ENCODE results near the gene TMEM229B.

Gene TMEM229B

DNA sequence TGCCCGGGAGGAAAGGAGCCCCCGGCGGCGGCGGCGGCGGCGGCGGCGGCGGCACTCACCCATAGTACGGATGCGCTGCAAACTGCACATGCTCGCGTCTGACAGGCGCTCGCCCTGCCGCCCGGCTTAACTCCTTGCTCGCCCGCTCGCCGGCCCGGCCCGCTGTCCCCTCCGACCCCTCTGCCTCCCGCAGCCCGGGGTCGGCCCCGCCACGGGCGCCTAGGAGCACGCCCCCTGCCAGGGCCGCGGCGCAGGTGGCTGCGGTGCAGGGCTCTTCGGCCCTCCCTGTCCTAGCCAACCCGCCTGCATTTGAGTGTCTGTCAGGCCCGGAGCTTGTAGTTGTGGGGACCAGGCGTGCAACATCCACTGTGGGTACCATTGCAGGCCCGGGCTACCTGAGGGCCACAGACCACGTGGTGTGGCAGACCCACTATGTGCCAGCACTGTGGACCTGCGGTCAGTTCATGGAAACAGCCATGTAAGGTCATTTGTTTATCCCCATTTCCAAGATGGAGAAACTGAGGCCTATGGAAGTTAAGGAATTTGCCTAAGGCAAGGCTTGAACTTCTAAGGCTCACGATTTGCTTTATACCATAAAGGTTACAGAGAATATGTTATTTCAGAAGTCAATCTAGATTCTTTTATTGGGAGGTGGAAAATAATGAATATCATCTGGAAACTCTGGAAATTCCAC lies 27.0 kb upstream of the TMEM229B start:
- DNase-seq (ENCODE audit: low read depth in 3 of 3), result peak in 1 of 3 experiments; percentile 45

DNA sequence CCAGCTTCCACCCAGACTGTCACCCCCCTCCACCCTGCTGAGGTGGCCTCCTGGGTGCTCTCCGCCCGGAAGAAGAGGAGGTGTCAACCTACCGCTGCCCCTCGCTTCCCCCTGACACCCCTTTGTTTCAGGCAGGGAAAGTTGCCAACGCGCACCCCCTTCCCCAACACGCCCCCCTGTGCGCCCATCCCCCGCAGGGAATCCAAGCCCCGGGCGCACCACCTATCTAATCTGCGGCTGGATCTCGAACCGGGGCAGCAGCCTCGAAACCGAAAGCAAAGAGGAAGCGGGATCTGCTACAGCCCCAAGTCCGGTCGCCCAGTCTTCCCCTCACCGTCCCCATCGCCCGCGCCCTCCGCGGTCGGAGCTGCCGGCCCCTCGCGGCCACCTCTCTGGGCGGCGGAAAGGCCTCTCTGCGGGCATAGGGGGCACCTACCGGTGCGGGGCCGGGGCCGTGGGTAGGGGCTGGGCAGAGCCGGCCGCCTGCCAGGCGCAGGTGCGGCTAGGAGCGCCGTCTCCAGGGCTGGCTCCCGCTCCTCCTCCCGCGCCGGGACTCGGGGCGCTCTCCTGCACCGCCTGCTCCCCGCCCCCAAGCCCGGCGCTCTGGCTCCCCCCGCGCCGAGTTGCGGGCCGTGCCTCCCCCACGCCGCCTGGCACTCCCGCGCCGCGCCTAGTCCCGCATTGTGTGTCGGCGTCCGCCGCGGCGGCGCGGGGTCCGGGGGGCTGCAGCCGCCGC lies 26.3 kb upstream of the TMEM229B start:
- peak in 1 of 3 experiments; percentile 9 for DNase-seq (ENCODE audit: low read depth in 3 of 3)

DNA sequence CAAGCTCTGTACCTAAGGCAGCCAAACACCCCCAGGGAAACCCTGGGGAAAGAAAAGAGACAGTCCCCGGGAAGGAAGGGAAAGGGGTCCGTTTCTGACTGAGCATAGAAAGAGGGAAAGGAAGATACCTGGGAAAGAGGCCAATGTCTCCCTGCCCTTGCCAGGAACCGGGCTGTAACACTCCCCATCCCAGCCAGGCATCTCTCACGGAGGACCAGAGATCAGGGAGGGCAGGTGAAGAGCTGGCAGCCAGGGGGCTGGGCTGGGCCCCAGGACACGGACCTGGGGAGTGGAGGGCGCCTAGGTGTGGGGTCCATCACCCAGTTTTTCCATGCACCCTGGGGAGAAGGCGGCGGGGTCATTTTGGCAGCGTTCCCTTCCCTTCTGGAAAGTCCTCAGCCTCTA lies 25.7 kb upstream of the TMEM229B start:
- no peak for DNase-seq (ENCODE audit: low read depth in 3 of 3)

DNA sequence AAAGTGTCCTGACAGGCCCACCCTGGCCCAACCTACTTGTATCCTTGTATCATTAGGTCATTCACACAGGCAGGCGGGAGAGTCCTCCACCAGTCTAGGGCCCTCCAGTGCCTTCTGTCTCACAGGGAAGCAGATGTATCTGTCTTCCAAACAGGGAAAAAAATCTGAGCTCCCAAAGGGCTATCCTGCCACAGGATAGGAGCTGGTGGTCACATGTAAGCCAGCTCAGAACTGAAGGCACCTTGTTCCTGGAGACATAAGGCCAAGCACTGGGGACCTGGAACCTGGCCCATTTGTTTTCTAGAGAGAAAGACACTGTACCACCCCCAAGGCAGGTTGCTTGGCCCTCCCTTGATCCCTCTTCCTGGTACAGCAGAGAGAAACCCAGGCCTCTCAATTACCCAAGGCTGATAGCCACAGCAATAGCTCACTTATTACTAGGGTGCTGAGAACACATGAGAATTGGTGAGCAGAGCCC lies 25.1 kb upstream of the TMEM229B start:
- DNase-seq (ENCODE audit: low read depth in 3 of 3), result no peak

DNA sequence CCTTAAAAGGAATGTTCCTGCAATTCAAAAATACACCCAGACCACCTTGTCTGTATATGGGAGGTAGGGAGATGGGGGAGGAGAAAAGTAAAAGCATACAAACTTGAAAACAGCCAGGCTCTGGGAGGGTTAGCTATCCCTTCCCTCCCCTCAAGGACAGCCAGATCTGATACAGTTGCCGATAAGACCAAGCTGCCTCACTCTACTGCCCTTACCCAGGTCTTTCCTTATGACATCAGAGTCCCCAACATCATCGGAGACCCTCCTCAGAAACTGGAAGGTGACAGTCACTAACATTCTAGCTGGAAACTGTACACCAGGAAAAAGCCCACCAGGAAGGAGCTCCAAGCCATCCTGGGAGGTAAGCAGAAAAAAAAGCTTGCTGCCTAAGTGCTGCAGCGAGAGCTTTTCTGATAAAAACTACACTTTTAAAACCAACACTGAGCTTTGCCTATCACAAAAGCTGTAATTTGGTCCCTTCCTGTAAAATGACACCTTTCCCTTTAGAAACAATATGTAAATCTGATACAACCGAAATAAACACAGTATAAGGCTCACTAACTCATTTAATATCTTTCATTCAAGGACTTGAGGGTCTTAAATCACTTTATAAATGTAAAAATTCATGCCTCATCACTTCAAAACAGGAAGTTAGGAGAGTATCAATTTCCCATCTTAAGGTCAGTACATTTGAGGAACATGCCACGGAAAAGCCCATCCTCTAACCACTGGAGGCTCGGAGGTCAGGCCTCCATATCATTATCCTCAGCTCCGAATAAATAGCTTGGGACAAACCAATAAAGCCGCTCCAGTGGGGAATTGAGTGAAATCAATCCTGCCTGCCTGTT lies 24.2 kb upstream of the TMEM229B start:
- no peak for DNase-seq (ENCODE audit: low read depth in 3 of 3)

DNA sequence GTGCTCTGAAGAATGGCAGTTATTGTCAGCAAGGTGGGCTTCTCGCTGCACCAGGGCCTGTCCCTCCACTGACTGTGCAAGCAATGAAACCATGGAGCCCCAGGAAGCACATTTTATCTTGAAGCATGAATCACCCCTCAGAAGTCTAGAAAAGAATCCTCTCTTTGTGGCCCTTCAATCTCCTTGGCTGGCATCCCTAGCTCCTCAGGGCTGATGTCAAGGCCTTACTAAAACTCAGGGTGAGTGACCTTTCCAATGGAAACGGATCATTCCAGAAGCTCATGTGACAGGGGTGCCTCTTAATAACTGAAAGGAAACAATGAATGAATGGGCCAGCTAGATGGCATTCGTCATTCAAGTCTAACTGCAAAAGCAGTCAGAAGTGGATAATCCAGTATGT lies 22.3 kb upstream of the TMEM229B start:
- DNase-seq (ENCODE audit: low read depth in 3 of 3), result no peak

DNA sequence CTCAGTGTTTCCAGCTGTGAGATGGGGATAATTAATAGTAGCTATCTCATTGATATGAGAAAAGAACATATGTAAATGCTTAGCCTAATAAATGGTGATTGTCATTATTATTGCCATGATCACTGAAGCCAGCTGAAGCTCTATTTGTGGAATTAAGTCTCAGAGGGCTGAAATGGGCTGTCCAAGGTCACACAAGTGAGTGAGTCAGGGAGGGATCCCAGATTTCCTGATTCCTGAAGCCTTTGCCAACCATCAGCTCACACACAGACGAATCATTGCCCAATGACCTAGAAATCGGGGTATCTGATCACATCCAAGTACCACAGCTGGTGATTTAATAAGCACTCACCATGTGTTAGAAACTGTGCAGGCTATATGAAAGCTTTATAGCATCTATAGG lies 21.6 kb upstream of the TMEM229B start:
- DNase-seq (ENCODE audit: low read depth in 3 of 3), result no peak

DNA sequence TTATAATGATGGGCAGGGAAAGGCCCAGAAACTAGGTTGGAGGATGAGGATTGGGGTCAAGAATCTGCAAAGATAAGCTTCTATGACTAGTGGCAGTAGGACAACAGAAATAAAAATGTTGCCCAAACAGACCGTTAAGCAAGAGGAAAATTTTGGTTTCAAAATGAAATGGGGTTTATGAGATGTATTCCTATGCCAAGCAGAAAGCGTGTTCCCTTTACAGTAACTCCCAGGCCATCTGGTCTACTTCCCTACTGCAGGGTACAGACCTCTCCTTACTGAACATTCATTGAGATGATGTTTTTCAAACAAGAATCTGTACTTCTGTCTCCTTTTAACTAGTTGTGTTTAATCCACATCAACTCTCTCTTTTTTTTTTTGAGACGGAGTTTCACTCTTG lies 20.4 kb upstream of the TMEM229B start:
- DNase-seq (ENCODE audit: low read depth in 3 of 3), result no peak

DNA sequence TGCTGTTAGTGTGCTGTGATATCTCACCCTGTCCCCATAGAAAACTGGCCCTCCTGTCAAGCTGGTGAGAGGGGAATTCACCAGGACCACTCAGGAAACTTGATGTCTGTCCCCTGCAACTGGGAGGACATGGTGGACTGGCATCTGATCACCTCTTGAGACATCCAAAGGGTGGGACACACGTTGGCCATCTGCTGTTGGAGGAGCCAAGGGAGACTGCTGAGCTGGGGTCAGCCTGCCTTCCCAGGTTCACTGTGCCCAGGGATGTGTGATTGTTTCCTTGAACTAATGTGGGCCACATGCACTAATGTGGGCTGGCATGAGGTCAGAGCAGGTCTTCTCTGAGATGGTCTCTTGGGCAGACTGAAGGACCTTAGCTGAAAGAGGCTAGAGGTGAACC lies 16.7 kb upstream of the TMEM229B start:
- DNase-seq (ENCODE audit: low read depth in 3 of 3), result no peak

DNA sequence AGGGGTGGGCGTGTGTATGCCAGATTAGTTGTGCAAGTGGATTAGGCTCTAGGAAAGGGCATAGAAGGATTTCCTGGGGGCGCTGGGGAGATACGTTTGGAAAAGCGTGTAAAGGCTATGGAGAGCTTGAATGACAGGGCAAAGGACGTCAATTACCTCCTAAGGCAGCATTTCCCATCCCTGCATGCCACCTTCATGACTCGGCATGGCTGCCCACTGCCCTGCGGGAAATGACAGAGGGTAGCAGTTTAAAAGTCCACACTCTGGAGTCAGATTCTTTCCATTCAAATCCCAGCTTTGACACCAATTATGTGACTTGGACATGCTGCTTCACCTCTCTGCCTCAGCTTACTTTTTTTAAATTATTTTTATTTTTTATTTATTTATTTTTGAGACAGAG lies 14.8 kb upstream of the TMEM229B start:
- DNase-seq (ENCODE audit: low read depth in 3 of 3), result no peak

DNA sequence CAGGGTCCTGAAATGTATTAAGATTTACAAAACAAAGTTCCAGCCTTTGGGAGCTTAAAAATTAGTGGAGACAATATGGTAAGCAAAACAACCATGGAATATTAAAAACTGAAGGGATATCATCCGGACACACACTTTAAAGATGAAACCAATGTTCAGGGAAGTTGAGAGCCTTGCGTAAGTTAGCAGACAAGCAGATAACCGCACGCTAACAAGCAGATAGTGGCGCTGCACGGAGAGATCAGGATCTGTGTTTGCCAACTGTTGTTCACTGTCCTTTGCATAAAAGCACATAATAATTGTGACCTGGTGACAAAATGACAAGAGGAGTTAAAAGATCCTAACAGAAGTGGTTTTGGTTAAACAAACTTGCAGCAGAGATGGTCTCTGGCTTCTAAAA lies 14.3 kb upstream of the TMEM229B start:
- DNase-seq (ENCODE audit: low read depth in 3 of 3), result no peak

DNA sequence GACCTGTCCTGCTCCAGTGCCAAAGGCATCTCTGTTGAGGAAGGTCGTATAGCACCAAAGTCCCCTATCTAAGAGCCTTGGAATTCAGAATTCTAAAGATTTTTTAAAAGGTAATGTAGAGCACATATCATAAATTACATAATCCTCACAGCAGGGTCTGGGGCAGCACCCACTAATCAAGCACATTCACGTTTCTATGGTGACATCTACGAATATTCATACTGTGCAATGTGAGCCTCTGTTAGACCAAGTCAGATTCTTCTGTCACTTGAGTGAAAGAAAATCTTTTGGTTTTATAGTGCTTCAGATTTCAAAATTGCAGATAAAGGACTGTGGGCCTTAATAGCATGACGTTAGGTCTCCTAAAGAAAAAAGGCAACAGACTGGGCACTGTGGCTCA lies 13.1 kb upstream of the TMEM229B start:
- no peak for DNase-seq (ENCODE audit: low read depth in 3 of 3)

DNA sequence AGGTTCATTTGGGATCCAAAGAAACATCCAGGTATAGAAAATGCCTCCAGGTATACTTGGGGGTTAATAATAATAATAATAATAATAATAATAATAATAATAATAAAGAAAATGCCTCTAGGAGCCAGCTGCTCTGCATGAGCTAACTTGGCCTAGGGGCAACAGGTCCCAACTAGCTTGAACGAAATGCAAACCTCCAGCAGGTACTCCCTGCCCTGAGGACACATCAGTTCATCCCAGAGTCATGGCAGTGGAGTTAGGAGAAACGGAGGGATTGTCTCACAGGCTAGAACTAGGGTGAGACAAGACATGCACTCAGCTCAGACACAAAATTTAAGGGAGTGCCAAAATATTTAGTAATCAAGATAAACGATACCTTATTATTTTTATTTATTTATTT lies 12.5 kb upstream of the TMEM229B start:
- no peak for DNase-seq (ENCODE audit: low read depth in 3 of 3)

DNA sequence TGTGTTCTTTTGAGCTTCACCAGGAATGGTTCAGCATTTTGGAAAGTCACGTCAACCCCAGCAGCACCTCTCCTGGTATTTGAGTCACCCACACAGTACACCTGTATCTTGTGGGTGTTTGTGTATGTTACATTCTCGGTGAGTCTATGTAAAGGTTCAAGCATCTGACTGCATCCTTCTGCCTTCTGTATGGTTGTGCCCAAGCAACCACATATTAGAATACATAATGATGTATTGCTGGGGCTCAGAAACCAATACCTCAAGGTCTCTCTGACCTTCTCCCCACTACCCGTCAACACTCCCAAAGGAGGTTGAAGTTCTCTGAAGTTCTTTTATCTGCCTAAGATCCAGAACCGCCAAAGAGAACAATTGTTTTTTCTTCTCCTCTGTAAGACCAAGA lies 9.2 kb upstream of the TMEM229B start:
- DNase-seq (ENCODE audit: low read depth in 3 of 3), result no peak

DNA sequence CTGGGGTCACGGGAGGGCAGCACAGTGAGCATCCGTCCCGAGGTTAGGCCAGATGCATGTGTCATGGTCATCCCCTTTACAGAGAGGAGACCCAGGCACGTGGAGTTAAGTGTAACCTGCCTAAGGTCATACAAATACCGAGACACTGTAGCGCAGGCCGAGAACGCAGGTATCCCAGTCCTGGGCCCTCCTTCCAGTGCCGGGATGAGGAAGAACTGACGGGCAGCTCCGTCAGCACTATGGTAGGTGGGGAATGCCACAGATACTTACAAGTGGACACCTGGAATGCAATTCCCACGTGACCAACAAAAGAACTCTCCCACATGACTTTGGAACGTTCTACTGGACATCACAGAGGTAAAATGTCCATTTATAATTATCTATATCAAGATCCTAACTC lies 8.7 kb upstream of the TMEM229B start:
- no peak for DNase-seq (ENCODE audit: low read depth in 3 of 3)

DNA sequence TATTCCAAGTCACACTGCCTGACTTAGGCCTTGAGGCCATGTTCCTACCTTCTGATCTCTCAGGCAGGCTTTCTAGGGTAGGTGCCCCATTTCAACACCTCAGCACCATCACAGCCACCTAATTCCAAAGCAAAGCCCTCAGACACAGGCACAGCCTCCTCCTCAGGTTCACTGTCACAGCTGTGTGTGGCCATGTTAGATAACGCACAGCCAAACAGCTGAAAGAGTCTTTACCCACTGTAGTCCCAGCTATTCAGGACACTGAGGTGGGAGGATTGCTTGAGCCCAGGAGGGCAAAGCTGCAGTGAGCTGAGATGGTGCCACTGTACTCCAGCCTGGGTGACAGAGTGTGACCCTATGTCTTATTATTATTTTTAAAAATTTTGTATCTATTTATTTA lies 7.3 kb upstream of the TMEM229B start:
- no peak for DNase-seq (ENCODE audit: low read depth in 3 of 3)

DNA sequence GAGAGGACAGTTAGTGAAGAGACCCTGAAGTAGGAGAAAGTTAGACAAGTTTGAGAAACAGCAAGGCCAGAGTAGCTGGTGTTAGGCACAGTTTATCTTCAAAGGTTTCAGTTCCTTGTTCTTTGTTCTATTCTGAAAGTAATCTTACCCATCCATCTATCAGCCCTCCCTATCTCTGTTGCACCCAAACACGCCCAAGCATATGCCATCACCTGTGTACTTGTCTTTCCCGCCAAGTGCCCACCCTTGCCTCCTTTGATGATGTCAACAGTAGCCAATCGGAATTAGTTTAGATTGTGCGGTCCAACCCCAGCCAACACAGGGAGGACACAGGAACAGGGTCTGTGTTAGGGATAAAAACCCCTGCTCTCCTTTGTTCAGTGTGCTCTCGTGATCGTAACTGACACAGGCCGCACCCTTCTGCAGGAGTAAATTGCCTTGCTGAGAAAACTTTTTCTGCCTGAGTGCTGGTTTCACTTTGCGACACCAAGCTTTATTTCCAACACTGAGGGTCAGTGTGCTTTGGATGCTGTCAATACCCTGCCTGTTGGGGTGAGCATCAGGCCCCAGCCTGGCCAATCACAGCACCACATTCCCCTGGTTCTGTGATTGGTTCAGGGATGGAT lies 4.7 kb upstream of the TMEM229B start:
- DNase-seq (ENCODE audit: low read depth in 3 of 3), result no peak

DNA sequence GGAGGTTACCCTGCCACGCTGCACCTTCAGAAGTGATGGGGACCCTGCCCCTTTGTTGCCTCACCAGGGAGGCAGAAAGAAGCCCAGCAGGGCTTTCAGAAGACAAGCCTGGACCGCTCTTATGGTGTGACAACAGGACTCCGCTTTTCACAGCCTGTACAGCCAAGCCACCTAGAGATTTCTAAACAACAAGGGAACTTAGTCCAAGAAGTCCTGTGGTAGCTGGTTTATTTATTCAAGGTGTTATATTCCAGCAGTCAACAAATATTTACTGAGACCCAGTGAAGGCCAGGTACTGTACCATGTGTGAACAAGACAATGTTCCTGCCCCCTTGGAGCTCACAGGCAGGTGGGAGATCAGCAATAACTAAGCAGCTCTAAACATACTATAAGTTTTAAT lies 4.0 kb upstream of the TMEM229B start:
- DNase-seq (ENCODE audit: low read depth in 3 of 3), result no peak

DNA sequence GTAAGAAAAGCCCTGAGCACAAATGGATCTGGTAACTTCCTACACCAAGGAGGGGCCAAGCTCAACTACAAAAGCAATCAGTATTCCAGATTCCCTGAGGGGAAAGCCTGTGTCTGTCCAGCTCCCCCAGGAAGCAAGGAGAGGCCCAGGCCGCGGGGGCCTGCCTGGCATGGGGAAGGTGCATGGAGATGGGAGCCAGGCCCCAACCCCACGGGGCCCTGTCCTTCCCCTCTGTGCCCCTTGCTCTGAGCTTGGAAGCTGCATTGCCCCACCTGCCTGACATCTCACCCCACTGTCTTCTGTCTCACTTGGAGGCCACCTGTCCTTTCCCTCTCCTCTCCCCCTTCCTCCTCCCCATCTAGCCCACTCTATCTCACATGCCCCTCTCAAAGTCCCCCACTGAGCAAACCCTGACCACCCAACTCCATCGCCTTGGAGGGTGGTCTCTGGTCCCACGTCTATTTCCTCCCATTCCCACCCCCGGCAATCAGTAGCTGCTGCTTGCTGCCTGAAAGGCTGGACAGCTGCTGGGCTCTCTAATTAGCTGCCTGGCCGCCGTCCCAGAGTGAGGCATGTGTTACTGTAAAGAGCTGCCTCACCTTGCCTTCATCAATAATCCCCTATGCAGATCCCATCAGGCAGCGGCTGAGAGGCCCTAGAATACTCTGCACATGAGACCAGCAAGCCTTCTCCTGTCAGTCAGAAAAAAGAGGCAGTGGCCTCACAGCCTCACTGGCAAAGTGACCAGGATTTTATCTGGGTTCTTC lies 3.4 kb upstream of the TMEM229B start:
- no peak for DNase-seq (ENCODE audit: low read depth in 3 of 3)

DNA sequence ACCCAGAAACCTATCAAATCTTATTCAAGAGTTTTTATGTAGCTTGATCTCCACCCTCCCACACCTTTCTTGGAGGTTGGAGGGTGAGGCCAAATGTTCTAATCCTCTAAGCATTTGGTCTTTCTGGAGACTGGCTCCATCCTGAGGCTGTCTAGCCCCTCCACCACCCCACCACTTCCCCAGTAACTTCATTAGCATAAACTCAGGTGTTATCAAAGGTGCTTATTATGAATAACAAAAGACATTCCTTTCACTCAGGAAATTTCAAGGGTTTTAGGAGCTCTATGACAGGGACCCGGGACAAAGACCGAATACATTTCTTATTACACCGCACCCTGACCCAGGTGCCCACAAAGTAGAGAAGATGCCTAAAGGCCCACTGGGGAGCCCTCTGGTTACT lies 2.8 kb upstream of the TMEM229B start:
- no peak for DNase-seq (ENCODE audit: low read depth in 3 of 3)

DNA sequence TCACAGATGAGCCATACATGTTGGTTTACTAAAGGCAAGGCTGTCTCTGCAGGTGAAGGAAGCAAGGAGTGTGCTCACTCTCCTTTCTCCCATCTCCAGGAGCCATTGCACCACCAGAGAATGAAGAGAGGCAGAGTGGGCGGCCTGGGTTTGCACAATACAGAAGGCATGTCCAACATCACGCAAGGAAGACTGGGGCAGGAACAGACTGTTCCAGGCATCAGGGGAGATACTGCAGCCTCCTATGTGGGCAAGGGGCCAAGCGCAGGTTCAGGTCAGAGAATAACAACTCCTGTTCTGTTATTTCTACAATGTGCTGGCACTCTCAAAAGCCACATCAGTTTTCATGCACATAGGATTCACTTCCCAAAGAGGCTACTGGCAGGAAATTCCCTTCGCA lies 1.7 kb upstream of the TMEM229B start:
- DNase-seq (ENCODE audit: low read depth in 3 of 3), result no peak

Data from stimulated activated CD4-positive, alpha-beta T cell treated with anti-CD3 and anti-CD28 coated beads, TNF-alpha, amount 100 ng/mL, for 24 hours (primary cell).